ENCODE measurements around the gene DNM3.
A peak's percentile ranks its signal among the peaks of the same experiment; 100 is the strongest.
"Not testable (repeated sequence)": the region's sequence is repeated elsewhere in the genome, so short reads cannot be mapped to it uniquely, and the experiment has no call there.

Gene DNM3

DNA sequence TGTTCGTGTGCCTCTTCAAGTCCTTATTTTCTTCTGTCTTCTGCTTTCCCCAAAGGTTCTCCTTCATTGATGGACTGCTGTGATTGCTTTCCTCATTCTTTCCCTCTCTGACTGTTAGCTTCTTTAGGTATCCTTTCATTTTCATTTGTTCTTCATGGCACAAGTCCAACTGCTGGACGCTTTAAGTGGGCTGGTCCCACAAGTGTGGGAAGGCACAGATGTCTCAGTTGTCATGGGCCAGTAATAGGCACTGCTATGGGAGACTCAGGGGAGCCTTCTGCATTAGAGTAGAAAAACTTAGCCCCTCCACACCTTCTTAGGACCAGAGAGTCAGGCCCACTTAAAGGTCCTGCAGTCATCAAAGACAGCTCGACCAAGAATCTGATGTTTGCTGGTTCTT is 456.8 kb downstream of the DNM3 start:
- DNase-seq: no peak

- no peak for DNase-seq
Observed at GRCh38 chr1:172298911-172299310, 457.6 kb downstream of the DNM3 start.

DNA sequence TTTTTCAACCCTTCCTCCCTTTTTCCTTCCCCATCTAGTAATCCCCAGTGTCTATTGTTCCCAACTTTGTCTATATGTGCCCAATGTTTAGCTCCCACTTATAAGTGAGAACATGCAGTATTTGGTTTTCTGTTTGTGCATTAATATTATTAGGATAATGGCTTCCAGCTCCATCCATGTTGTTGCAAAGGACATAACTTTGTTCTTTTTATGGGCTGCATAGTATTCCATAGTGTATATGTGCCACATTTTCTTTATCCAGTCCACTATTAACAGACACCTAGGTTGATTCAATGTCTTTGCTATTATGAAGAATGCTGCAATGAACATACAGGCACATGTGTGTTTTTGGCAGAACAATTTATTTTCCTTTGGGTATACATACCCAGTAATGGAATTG is 458.2 kb downstream of the DNM3 start:
- DNase-seq: no peak

- not testable (repeated sequence) for DNase-seq
Observed at GRCh38 chr1:172307508-172307907, 466.2 kb downstream of the DNM3 start.

DNA sequence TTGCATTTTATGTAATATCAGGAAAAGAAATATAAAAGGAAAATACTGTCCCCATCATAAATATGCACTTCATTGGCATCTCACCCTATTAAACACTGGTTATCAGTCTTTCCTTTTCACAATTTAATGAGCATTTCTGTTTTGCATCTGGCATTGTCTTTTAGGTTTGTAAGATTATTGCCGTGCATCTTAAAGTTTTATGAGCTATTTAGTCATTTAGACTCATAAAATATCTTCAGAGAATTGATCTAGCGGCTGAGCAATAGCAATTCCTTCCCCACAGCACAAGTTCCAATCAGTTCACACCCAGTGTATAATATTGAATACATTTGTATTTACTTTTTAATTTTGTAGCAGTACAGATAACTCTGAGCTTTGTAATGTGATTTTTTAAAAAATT is 466.8 kb downstream of the DNM3 start:
- no peak for DNase-seq

DNA sequence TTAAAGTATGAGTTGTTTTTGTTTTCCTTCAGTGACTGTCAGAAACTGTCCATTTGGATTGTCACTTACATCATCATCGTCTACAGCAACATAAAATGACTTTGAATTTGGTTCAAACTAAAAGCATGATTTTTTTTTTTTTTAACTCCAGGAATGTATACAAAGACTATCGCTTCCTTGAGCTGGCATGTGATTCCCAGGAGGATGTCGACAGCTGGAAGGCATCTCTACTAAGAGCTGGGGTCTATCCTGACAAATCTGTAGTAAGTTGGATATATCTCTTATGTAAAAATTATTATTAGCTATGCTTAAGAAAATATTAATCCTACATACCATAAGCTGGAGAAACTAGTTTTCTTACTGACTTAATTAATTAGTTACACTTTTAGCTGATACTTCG is 467.3 kb downstream of the DNM3 start:
- no peak for DNase-seq

DNA sequence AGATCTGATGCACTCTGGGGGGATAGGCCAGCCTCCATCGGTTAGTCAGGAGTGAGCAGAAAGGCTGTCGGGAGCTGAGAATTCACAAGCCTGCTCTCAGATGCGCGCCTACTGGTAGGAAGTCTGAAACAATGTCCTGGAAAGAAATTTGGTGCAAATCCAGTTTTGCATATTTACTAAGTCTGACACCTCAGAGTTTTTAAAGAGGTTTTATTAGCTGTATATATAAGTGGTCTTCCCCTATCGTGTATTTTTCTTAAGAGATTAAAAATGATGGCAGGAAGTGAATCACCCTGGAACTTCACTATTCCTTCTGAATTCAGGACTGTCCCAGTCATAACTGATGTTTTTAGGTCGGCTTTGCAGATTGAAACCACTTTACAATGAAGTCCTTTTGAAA is 479.4 kb downstream of the DNM3 start:
- no peak for DNase-seq

DNA sequence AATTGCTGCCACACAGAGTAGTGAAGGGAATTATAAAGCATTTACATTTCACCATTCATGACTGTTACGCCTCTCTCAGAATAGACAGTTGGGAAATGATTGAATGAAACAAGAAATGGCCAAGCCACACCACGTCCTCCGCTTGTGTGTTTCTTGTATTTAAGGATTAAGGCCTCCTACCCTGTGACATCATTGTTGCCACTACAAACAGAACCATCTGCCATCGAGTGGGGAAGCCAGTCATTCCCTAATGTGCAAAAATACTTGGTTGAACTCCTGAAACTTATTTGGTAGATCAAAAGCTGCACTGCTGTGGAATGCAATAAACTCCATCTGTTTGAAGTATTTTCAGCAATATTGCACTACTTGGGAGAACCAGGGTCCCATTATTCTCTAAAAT is 480.2 kb downstream of the DNM3 start:
- no peak for DNase-seq

- DNase-seq: no peak
Observed at GRCh38 chr1:172322219-172323061, 481.1 kb downstream of the DNM3 start.

DNA sequence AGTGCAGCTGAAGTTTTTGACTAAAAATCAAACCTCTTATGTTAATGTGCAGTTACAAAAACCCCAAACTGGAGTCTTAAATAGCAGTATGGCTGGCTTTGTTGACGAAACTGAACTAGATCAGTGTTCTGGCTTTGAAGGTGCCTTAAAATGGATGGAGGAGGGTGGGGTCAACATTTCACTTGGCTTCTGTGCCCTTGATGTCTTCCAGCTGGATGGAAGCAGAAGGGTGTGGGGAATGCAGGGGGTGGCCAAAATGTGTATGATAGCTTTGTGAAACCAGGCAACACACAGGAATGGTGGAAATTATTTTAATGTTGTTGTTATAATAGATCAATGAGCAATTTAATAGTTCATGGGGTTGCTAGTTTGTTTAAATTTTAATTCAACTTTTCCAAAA is 482.4 kb downstream of the DNM3 start:
- DNase-seq: no peak

GRCh38 chr1:172324086-172324485 is 482.8 kb downstream of the DNM3 start:
- DNase-seq: no peak

GRCh38 chr1:172324761-172325160 is 483.5 kb downstream of the DNM3 start:
- no peak for DNase-seq

- no peak for DNase-seq
Observed at GRCh38 chr1:172325531-172325930, 484.2 kb downstream of the DNM3 start.

GRCh38 chr1:172326136-172326535 is 484.8 kb downstream of the DNM3 start:
- DNase-seq: no peak

GRCh38 chr1:172328266-172328665 is 487.0 kb downstream of the DNM3 start:
- no peak for DNase-seq

DNA sequence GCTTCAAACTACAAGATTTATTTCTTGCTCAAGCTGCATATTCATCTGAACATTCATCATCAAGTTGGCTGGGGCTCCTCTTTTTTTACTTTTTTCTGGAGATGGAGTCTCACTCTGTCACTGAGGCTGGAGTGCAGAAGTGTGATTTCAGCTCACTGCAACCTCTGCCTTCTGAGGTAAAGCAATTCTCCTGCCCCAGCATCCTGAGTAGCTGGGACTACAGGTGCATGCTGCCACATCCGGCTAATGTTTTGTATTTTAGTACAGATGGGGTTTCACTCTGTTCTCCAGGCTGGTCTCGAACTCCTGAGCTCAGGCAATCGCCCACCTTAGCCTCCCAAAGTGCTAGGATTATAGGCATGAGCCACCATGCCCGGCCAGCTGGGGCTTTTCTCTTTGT is 490.9 kb downstream of the DNM3 start:
- DNase-seq: no peak

GRCh38 chr1:172335377-172335776 is 494.1 kb downstream of the DNM3 start:
- DNase-seq: no peak

- DNase-seq: no peak
Observed at GRCh38 chr1:172338295-172338735, 497.0 kb downstream of the DNM3 start.

DNA sequence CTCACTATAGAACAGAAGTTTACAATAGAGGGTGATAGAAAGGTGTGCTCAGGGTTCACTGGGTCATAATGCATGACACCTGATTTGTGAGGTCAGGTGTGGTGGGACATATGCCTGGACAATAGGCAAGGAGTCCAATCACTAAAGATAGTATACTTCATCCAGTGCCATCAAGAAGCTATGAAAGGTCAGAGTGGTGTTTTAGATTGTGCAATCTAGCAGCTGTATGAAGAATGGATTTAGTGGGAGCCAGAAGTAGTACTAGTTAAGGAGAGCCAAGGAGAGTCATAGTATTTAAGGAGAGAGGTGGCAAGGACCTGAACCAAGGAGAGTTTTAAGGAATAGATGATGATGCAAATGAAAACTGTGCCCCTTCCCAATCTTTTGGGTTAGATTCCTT is 498.5 kb downstream of the DNM3 start:
- no peak for DNase-seq

DNA sequence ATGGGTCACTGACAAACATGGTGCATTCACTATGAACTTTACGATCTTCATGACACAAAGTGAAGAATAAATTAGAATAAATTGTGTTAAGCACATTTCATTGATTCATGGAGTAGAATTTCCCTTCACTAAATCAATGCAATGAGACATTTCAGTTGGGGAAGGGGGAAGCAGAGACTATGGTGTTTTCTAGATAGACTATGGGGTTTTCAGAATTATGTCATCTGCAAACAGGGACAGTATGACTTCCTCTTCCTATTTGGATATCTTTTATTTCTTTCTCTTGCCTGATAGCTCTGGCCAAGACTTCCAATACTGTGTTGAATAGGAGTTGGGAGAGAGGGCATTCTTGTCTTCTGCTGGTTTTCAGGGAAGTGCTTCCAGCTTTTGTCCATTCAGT is 499.2 kb downstream of the DNM3 start:
- peak in 1 of 2 experiments; percentile 2 for DNase-seq

- DNase-seq: no peak
Observed at GRCh38 chr1:172341697-172342096, 500.4 kb downstream of the DNM3 start.

DNA sequence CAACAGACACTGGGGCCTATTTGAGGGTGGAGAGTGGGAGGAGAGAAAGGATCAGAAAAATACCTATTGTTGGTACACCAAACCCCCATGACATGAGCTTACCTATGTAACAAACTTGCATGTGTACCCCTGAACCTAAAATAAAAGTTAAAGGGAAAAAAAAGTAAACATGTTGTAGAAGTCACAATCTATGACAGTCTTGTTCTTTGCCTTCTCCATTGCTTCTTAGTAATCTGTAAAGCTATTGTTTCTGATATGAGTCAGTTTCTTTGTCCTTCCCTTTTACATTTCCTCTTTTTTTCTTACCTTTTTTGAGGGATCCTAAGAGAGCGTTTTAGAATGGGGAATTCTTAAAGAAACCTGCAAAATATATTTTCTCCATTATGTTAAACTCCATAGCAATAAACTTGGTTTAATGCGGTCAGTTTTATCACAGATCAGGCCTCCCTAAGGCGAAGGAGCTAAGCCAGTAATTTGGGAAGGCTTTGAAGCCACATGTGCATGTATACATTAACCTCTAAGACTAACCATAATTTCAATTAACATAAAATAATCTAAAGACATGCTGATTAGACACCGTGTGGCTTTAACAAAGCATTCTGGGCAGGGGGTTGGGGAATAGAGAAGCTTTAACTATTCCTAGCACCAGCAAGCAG is 501.4 kb downstream of the DNM3 start:
- peak; percentile 1 to 8 for DNase-seq

DNA sequence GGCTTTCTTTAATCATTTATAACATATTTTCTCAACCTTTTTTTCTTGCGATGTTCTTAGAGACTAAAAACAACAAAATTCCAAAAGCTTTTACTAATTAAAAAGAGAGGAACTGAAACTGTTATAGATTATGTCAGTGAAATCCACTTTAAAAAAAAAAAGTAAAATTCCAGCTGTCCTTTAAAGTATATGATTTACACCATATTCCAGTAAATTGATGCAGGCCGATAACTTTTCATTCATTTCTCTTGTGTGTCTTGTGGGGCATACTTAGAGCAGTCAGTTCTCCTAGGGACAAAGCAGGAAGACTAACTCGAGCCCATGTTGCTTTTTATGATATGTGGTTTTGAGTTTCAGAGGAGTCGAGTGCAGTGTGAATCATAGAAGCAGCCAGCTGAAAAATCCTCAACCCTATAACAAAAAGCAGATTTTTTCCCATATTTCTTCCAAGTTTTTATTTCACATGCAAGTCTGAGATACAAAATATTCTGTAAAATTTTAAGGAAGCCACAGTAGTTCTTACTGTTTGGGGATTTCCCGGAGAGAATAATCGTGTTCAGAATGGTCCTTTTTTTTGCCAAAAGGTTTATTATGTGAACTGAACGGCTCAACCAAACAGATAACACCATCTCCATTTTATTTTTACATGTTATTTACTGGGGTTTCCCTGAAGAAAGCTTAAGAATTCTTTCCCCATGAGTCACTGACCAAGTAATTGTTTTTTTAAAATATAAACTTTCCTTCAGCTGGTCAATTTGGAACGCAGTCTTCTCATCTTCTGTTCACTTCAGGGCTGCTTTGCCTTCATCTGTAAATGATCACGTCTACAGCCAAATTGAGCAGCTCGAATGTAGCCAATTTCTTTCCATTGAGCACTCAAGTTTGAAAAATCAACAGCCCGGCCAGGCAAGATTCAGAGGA is 502.2 kb downstream of the DNM3 start:
- no peak for DNase-seq

All from AML-193 (cell line).